ENCODE measurements around the gene DDOST.
"Not testable (repeated sequence)": the region's sequence is repeated elsewhere in the genome, so short reads cannot be mapped to it uniquely, and the experiment has no call there.

Gene DDOST

DNA sequence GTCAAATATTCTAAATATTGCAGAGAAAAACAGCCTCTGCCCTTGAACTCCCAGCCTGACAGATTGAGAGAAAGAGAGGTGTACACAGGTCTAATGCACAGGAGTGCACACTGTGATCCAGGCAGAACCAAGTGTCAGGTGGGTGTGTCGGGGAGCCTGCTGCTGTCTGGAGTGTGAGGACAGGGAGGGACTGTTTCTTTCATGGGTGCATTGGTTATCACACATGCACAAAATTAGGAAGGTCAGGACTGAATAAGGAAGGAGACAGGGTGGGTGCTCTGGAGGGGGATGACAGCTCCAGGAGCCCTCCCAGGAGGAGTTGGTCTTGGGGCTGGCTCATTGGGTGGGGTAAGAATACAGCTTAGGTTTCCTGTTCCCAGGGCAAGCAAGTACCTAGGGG is 41.2 kb downstream of the DDOST start:
- DNase-seq: no peak

DNA sequence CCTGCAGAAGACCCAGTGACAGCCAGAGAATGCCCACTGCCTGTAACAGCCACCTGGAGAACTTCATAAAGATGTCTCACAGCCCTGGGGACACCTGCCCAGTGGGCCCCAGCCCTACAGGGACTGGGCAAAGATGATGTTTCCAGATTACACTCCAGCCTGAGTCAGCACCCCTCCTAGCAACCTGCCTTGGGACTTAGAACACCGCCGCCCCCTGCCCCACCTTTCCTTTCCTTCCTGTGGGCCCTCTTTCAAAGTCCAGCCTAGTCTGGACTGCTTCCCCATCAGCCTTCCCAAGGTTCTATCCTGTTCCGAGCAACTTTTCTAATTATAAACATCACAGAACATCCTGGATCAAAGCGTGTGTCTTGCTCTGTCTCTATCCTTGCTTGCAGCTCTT is 42.6 kb downstream of the DDOST start:
- no peak for DNase-seq

- no peak for DNase-seq
These were observed 44.2 kb downstream of the DDOST start for GRCh38 chr1:20616847-20617487.

DNA sequence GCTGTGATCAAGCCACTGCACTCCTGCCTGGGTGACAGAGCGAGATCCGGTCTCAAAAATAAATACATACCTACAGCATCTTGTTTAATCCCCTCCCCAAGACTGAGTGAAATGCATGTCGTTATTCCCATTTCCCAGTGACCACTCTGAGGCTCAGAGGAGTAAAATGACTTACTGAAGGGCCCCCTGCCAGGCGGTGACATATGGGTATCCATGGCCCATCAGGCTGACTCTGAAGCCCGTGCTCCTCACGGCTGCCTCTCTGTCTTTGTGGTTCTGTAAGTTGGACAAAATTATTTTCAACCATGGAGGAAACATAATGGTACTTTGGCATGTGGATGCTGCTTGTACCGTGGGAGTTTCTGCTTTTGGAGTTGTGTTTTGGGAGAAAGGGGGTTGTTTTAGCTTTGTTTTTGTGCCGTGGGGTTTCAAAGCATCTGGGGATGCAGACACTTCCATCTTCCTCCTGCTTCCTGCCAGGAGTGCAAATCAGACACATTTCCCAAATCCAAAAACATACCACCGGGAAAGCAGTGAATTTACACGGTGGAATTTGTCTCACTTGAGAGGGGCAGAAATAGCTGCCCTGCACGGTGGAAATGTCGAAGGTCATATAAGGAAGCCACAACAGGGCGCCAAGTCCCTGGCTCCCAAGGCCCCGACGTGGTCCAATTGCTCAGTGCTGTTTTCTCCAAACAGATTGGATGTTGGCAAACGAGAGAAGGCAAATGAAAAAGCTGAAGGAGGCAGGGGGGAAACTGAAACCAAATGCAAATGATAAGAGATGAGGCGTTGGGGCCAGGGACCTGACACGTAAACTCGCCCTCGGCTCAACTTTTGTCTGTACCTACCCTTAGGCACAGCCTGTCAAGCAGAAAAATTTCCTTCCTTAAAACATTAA is 45.0 kb downstream of the DDOST start:
- DNase-seq: no peak

GRCh38 chr1:20614131-20614579 is 47.0 kb downstream of the DDOST start:
- DNase-seq: no peak

- no peak for DNase-seq
These were observed 48.9 kb downstream of the DDOST start for GRCh38 chr1:20612221-20612746.

DNA sequence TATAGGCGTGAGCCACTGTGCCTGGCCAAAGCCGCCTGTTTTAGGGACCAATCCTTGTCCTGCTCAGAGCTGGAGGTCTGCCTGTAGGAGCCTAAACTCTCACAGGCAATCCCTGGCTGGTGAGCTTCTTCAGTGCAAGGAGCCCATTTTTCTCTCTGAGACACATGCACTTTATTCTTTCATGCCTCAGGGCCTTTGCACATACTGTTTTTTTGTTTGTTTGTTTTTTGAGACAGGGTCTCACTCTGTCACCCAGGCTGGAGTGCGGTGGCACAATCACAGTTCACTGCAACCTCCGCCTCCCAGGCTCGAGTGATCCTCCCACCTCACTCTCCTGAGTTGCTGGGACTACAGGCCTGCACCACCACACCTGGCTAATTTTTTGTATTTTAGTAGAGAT is 49.5 kb downstream of the DDOST start:
- no peak for DNase-seq

GRCh38 chr1:20610970-20611369 is 50.2 kb downstream of the DDOST start:
- DNase-seq: no peak

- DNase-seq: no peak
These were observed 51.6 kb downstream of the DDOST start for GRCh38 chr1:20609541-20609940.

- not testable (repeated sequence) for DNase-seq
These were observed 54.2 kb downstream of the DDOST start for GRCh38 chr1:20606801-20607570.

- DNase-seq: no peak
These were observed 56.5 kb downstream of the DDOST start for GRCh38 chr1:20604678-20605077.

DNA sequence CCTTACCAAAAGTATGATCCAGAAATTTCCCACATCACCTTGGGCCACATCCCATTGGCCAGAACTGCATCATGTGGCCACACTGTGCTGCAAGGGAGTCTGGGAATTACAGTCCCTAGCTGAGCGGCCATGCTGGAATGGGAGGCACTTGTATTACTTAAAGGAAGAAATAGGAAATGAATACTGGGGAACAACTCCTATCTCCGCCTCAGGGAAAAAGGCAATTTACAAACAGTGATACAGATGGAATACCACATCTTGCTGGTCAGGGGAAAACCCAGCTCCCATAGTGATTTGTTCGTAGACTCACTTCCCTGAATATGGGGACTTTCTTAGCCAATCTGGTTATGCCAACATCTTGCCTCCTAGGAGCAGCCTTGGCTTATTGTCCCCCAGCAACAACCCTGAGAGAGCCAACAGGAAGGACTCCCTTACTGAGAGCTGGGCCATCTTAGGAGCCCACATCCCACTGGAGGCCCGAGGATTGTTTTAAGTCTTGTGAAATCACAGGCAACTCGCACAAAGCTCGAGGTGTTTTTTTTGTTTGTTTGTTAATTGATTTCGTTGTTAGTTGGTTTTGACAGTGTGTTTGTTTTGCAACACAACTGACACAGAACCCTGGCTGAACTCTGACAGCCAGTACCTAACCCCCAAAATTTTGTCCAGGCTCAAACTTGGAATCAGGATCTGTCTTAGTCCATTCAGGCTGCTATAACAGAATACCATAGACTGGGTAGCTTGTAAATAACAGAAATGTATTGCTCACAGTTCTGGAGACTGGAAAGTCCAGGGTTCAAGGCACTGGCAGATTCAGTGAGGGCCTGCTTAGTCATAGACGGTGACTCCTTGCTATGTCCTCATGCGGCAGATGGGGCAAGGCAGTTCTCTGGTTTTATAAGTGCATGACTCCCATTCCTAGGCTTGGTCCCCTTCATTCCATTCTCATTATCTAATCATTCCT is 57.4 kb downstream of the DDOST start:
- no peak for DNase-seq

- DNase-seq: no peak
These were observed 58.2 kb downstream of the DDOST start for GRCh38 chr1:20602851-20603450.

Measured in activated CD8-positive, alpha-beta memory T cell treated with anti-CD3 and anti-CD28 coated beads for 24 hours (primary cell).